HAP-1 (cell line): ENCODE results near the gene BRD1.
"Not testable (repeated sequence)": the region's sequence is repeated elsewhere in the genome, so short reads cannot be mapped to it uniquely, and the experiment has no call there.

ENCODE experiments used
- DNase-seq, 2 experiments: peaks; one replicate each; pipeline ENCODE4 v3.0.0-alpha.2; 2016 to 2020; ENCODE audit warnings: low spot score in 2 of 2
- H3K27me3 ChIP-seq: fragments of 250-450 bp; sonication (Bioruptor Pico); 2 replicates; pipeline ENCODE4 v1.5.1; 2020; ENCODE audit warnings: low read depth, mild to moderate bottlenecking, moderate library complexity
- H3K36me3 ChIP-seq: fragments of 250-450 bp; sonication (Bioruptor Pico); replicated peaks from 2 replicates; pipeline ENCODE4 v1.5.1; 2020; ENCODE audit warnings: mild to moderate bottlenecking
- H3K4me1 ChIP-seq: fragments of 250-450 bp; sonication (Bioruptor Pico); 2 replicates; pipeline ENCODE4 v1.5.1; 2020; ENCODE audit warnings: mild to moderate bottlenecking
- H3K4me3 ChIP-seq: fragments of 250-450 bp; sonication (Bioruptor Pico); 2 replicates; pipeline ENCODE4 v1.5.1; 2020; ENCODE audit warnings: mild to moderate bottlenecking, moderate library complexity
- H3K9me3 ChIP-seq: fragments of 250-450 bp; sonication (Bioruptor Pico); 2 replicates; pipeline ENCODE4 v1.5.1; 2020; ENCODE audit warnings: mild to moderate bottlenecking, moderate library complexity
- in situ Hi-C: fragments of 300-500 bp; cut with MboI; formaldehyde crosslinking; loops from 3 replicates; pipeline ENCODE4 v1.14.3; 2020; ENCODE audit warnings: low sequenced_read_pairs, inconsistent platforms, mixed read lengths

BRD1 gene

GRCh38 chr22:49784630-49784971 lies 43.1 kb downstream of the BRD1 start:
- Histone ChIP-seq H3K4me3 (no peak overlapping the region), H3K36me3 (peaks cover 46% of the 10 kb centered on the region), H3K9me3 (no peaks in the 10 kb centered on the region), H3K4me1 (no peaks in the 10 kb centered on the region; the same call in 1 of the 2 replicates), H3K27me3 (no peaks in the 10 kb centered on the region)
- DNase-seq = no peak
- in situ Hi-C loops = no loop called here

- H3K4me1 ChIP-seq = no peaks in the 10 kb centered on the region; the same call in 1 of the 2 replicates
- H3K27me3 ChIP-seq = no peaks in the 10 kb centered on the region
- H3K36me3 ChIP-seq = peaks cover 48% of the 10 kb centered on the region
- H3K4me3 ChIP-seq = no peak overlapping the region
- in situ Hi-C loops = no loop called here
- no peaks in the 10 kb centered on the region for H3K9me3 ChIP-seq
- no peak for DNase-seq
Observed at GRCh38 chr22:49783926-49784629, 43.6 kb downstream of the BRD1 start.

- Histone ChIP-seq H3K36me3 (peaks cover 42% of the 10 kb centered on the region), H3K4me1 (no peaks in the 10 kb centered on the region; the same call in 1 of the 2 replicates), H3K27me3 (no peaks in the 10 kb centered on the region), H3K9me3 (no peaks in the 10 kb centered on the region), H3K4me3 (no peak overlapping the region)
- no peak for DNase-seq
- in situ Hi-C loops = no loop called here
Observed at GRCh38 chr22:49783036-49783746, 44.5 kb downstream of the BRD1 start.

GRCh38 chr22:49781886-49782285 lies 45.8 kb downstream of the BRD1 start:
- DNase-seq, in situ Hi-C loops, H3K4me3 ChIP-seq, H3K4me1 ChIP-seq, H3K27me3 ChIP-seq, H3K9me3 ChIP-seq: not testable (repeated sequence)
- H3K36me3 ChIP-seq = peaks cover 39% of the 10 kb centered on the region

- no peaks in the 10 kb centered on the region for H3K27me3 ChIP-seq
- in situ Hi-C loops = no loop called here
- H3K4me1 ChIP-seq = no peaks in the 10 kb centered on the region; the same call in 1 of the 2 replicates
- peaks cover 39% of the 10 kb centered on the region for H3K36me3 ChIP-seq
- H3K9me3 ChIP-seq = no peaks in the 10 kb centered on the region
- H3K4me3 ChIP-seq = no peak overlapping the region
- no peak for DNase-seq
Observed at GRCh38 chr22:49781289-49781782, 46.3 kb downstream of the BRD1 start.

- H3K36me3 ChIP-seq = peaks cover 41% of the 10 kb centered on the region
- no peak for DNase-seq
- no peaks in the 10 kb centered on the region for H3K9me3 ChIP-seq
- H3K4me3 ChIP-seq = no peak overlapping the region
- in situ Hi-C loops = no loop called here
- no peaks in the 10 kb centered on the region for H3K4me1 ChIP-seq
- no peaks in the 10 kb centered on the region for H3K27me3 ChIP-seq
Observed at GRCh38 chr22:49780698-49781288, 46.9 kb downstream of the BRD1 start.

- DNase-seq = no peak
- H3K27me3 ChIP-seq = no peaks in the 10 kb centered on the region
- H3K36me3 ChIP-seq = peaks cover 38% of the 10 kb centered on the region
- in situ Hi-C loops = no loop called here
- H3K4me1 ChIP-seq = no peaks in the 10 kb centered on the region
- H3K4me3 ChIP-seq = no peak overlapping the region
- no peaks in the 10 kb centered on the region for H3K9me3 ChIP-seq
Observed at GRCh38 chr22:49779853-49780697, 47.6 kb downstream of the BRD1 start.

- in situ Hi-C loops = no loop called here
- DNase-seq = no peak
- H3K4me1 ChIP-seq = no peaks in the 10 kb centered on the region
Observed at GRCh38 chr22:49779211-49779610, 48.5 kb downstream of the BRD1 start.

GRCh38 chr22:49777569-49778249 lies 50.0 kb downstream of the BRD1 start:
- Histone ChIP-seq H3K4me3 (no peak overlapping the region), H3K4me1 (peaks cover 7% of the 10 kb centered on the region; the same call in 1 of the 2 replicates), H3K27me3 (no peaks in the 10 kb centered on the region), H3K9me3 (no peaks in the 10 kb centered on the region), H3K36me3 (peaks cover 34% of the 10 kb centered on the region)
- in situ Hi-C loops = no loop called here
- DNase-seq = no peak

More at GRCh38 chr22:49779211-49779610, 48.5 kb downstream of the BRD1 start:
- Histone ChIP-seq H3K36me3 (peaks cover 34% of the 10 kb centered on the region), H3K27me3 (no peaks in the 10 kb centered on the region), H3K4me3 (no peak overlapping the region), H3K9me3 (no peaks in the 10 kb centered on the region)

GRCh38 chr22:49776891-49777290 lies 50.8 kb downstream of the BRD1 start:
- Histone ChIP-seq H3K4me3 (no peak overlapping the region), H3K9me3 (no peaks in the 10 kb centered on the region), H3K27me3 (no peaks in the 10 kb centered on the region), H3K36me3 (peaks cover 34% of the 10 kb centered on the region), H3K4me1 (peaks cover 7% of the 10 kb centered on the region; the same call in 1 of the 2 replicates)
- in situ Hi-C loops = no loop called here
- no peak for DNase-seq

- in situ Hi-C loops = no loop called here
Observed at GRCh38 chr22:49775867-49776511, 51.7 kb downstream of the BRD1 start.

GRCh38 chr22:49775191-49775866 lies 52.3 kb downstream of the BRD1 start:
- no peaks in the 10 kb centered on the region for H3K9me3 ChIP-seq
- H3K36me3 ChIP-seq = peaks cover 34% of the 10 kb centered on the region
- no peak for DNase-seq
- peaks cover 7% of the 10 kb centered on the region; the same call in 1 of the 2 replicates for H3K4me1 ChIP-seq
- H3K27me3 ChIP-seq = no peaks in the 10 kb centered on the region
- H3K4me3 ChIP-seq = no peak overlapping the region
- in situ Hi-C loops = no loop called here

More at GRCh38 chr22:49775867-49776511, 51.7 kb downstream of the BRD1 start:
- Histone ChIP-seq H3K4me3 (no peak overlapping the region), H3K36me3 (peaks cover 34% of the 10 kb centered on the region), H3K27me3 (no peaks in the 10 kb centered on the region), H3K9me3 (no peaks in the 10 kb centered on the region), H3K4me1 (peaks cover 7% of the 10 kb centered on the region; the same call in 1 of the 2 replicates)
- no peak for DNase-seq
